ENCODE measurements around the gene ASPM.

ASPM gene

DNA sequence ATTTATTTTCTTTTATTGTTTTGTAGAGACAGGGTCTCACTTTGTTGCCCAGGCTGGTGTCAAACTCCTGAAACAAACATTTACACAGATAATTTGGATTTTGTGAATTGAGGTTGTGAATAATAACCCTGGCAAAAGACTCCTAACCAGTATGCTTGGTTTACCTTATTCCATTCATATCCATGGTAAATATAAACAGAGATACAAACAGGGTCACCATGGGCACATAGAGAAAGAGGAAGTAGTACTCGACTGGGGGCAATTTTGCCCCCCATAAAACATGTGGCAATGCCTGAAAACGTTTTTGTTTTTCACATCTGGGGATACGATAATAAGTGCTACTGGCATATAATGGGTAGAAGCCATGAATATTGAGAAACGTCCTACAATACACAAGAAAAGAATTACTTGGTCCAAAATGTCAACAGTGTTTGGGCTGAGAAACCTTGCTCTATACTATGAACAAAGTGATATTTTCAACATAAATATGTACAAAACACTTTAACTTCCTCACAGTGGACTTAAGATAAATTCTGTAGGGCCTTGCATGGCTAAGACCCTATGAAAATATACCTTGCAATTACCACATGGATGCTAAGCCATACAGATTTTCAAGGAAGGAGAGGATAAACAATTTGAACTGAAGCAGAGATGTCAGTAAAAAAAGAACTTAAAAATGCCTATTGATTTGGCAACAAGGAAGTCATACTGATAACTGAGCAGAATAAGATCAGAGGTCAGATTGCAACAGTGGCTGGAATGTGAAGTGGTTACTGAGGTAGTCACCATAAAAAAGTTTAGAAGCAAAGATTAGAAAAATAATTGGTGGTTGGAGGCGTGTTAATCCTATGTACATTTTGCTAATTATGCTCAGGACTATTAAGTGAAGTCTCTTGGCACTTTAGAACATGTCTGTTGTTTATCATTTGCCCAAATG lies 27.4 kb upstream of the ASPM start:
- Histone ChIP-seq H3K27me3 (ENCODE audit: control insufficient read depth, insufficient read depth, low read length) (no peaks in the 10 kb centered on the region), H3K4me1 (ENCODE audit: control insufficient read depth, insufficient read depth, low read length) (no peaks in the 10 kb centered on the region), H3K36me3 (ENCODE audit: control insufficient read depth, insufficient read depth, low read length) (no peaks in the 10 kb centered on the region), H3K4me3 (ENCODE audit: low read length) (no peak overlapping the region), H3K9me3 (ENCODE audit: control insufficient read depth, insufficient read depth, low read length) (no peaks in the 10 kb centered on the region), H3K27ac (ENCODE audit: low read length) (no peak overlapping the region)
- no peak for DNase-seq (ENCODE audit: low read depth, low spot score)
- no CpG with 5 or more reads among the region's 5 CpGs for WGBS (ENCODE audit: insufficient coverage, insufficient read length)

GRCh38 chr1:197171531-197171930 lies 25.1 kb upstream of the ASPM start:
- H3K36me3 ChIP-seq (ENCODE audit: control insufficient read depth, insufficient read depth, low read length): no peaks in the 10 kb centered on the region
- no peaks in the 10 kb centered on the region for H3K9me3 ChIP-seq (ENCODE audit: control insufficient read depth, insufficient read depth, low read length)
- no CpG with 5 or more reads among the region's 2 CpGs for WGBS (ENCODE audit: insufficient coverage, insufficient read length)
- no peaks in the 10 kb centered on the region for H3K27me3 ChIP-seq (ENCODE audit: control insufficient read depth, insufficient read depth, low read length)
- no peak for DNase-seq (ENCODE audit: low read depth, low spot score)
- H3K27ac ChIP-seq (ENCODE audit: low read length): no peak overlapping the region
- H3K4me3 ChIP-seq (ENCODE audit: low read length): no peak overlapping the region
- H3K4me1 ChIP-seq (ENCODE audit: control insufficient read depth, insufficient read depth, low read length): no peaks in the 10 kb centered on the region

- Histone ChIP-seq H3K4me3 (ENCODE audit: low read length) (no peak overlapping the region), H3K36me3 (ENCODE audit: control insufficient read depth, insufficient read depth, low read length) (no peaks in the 10 kb centered on the region), H3K9me3 (ENCODE audit: control insufficient read depth, insufficient read depth, low read length) (no peaks in the 10 kb centered on the region), H3K27me3 (ENCODE audit: control insufficient read depth, insufficient read depth, low read length) (no peaks in the 10 kb centered on the region), H3K27ac (ENCODE audit: low read length) (no peak overlapping the region), H3K4me1 (ENCODE audit: control insufficient read depth, insufficient read depth, low read length) (no peaks in the 10 kb centered on the region)
- DNase-seq (ENCODE audit: low read depth, low spot score): no peak
Observed at GRCh38 chr1:197170538-197170937, 24.1 kb upstream of the ASPM start.

GRCh38 chr1:197159461-197159860 lies 13.0 kb upstream of the ASPM start:
- no peak overlapping the region for H3K27ac ChIP-seq (ENCODE audit: low read length)
- no CpG with 5 or more reads among the region's 7 CpGs for whole genome bisulfite sequencing (ENCODE audit: insufficient coverage, insufficient read length)

DNA sequence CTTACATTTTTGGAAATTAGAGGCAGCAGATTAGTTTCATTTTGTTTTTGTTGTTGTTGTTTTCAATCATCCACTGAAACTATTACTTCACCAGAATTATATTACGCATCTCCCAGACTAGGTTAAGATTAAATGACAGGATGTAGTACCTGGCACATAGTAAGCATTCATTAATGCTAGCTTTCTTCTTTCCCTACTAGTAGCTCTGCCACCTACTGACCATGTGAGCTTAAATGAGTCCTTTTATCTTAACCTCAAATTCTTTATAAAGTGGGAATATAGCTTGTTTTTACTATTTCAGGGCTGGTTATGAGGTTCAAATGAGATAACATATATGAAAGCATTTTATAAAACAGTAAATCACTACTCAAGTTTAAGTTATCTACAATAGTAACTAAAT lies 10.2 kb upstream of the ASPM start:
- H3K27me3 ChIP-seq (ENCODE audit: control insufficient read depth, insufficient read depth, low read length): no peaks in the 10 kb centered on the region
- no peak overlapping the region for H3K27ac ChIP-seq (ENCODE audit: low read length)
- no peaks in the 10 kb centered on the region for H3K36me3 ChIP-seq (ENCODE audit: control insufficient read depth, insufficient read depth, low read length)
- no CpG with 5 or more reads among the region's 1 CpG for WGBS (ENCODE audit: insufficient coverage, insufficient read length)
- H3K9me3 ChIP-seq (ENCODE audit: control insufficient read depth, insufficient read depth, low read length): no peaks in the 10 kb centered on the region
- no peak overlapping the region for H3K4me3 ChIP-seq (ENCODE audit: low read length)
- no peak for DNase-seq (ENCODE audit: low read depth, low spot score)
- no peaks in the 10 kb centered on the region for H3K4me1 ChIP-seq (ENCODE audit: control insufficient read depth, insufficient read depth, low read length)

More at GRCh38 chr1:197159461-197159860, 13.0 kb upstream of the ASPM start:
- H3K9me3 ChIP-seq (ENCODE audit: control insufficient read depth, insufficient read depth, low read length): no peaks in the 10 kb centered on the region
- H3K27me3 ChIP-seq (ENCODE audit: control insufficient read depth, insufficient read depth, low read length): no peaks in the 10 kb centered on the region
- H3K36me3 ChIP-seq (ENCODE audit: control insufficient read depth, insufficient read depth, low read length): no peaks in the 10 kb centered on the region
- no peak for DNase-seq (ENCODE audit: low read depth, low spot score)
- H3K4me1 ChIP-seq (ENCODE audit: control insufficient read depth, insufficient read depth, low read length): no peaks in the 10 kb centered on the region
- H3K4me3 ChIP-seq (ENCODE audit: low read length): no peak overlapping the region

GRCh38 chr1:197152662-197153061 lies 6.2 kb upstream of the ASPM start:
- WGBS (ENCODE audit: insufficient coverage, insufficient read length): no CpG with 5 or more reads among the region's 4 CpGs
- H3K36me3 ChIP-seq (ENCODE audit: control insufficient read depth, insufficient read depth, low read length): no peaks in the 10 kb centered on the region
- DNase-seq (ENCODE audit: low read depth, low spot score): no peak

DNA sequence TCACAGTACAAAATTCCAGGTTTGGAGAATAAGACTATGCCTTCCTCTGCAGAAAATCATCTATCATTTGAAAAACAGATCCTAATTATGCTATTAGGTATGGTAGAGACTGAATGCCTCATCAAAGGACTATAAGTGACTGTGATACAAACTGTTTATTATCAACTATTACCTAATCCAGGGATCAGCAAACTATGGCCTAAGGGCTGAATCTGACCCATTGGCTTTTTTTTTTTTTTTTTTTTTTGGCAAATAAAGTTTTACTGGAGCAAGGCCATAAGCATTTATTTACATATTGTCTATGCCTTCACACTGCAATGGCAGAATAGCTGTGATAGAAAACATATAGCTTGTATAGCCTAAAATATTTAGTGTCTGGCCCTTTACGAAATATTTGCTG lies 4.7 kb upstream of the ASPM start:
- no CpG with 5 or more reads among the region's 1 CpG for WGBS (ENCODE audit: insufficient coverage, insufficient read length)
- no peak for DNase-seq (ENCODE audit: low read depth, low spot score)
- no peaks in the 10 kb centered on the region for H3K4me1 ChIP-seq (ENCODE audit: control insufficient read depth, insufficient read depth, low read length)
- no peaks in the 10 kb centered on the region for H3K36me3 ChIP-seq (ENCODE audit: control insufficient read depth, insufficient read depth, low read length)
- no peaks in the 10 kb centered on the region for H3K9me3 ChIP-seq (ENCODE audit: control insufficient read depth, insufficient read depth, low read length)
- H3K27me3 ChIP-seq (ENCODE audit: control insufficient read depth, insufficient read depth, low read length): no peaks in the 10 kb centered on the region
- no peak overlapping the region for H3K4me3 ChIP-seq (ENCODE audit: low read length)
- H3K27ac ChIP-seq (ENCODE audit: low read length): no peak overlapping the region

More at GRCh38 chr1:197152662-197153061, 6.2 kb upstream of the ASPM start:
- Histone ChIP-seq H3K9me3 (ENCODE audit: control insufficient read depth, insufficient read depth, low read length) (no peaks in the 10 kb centered on the region), H3K27ac (ENCODE audit: low read length) (no peak overlapping the region), H3K4me1 (ENCODE audit: control insufficient read depth, insufficient read depth, low read length) (no peaks in the 10 kb centered on the region), H3K27me3 (ENCODE audit: control insufficient read depth, insufficient read depth, low read length) (no peaks in the 10 kb centered on the region), H3K4me3 (ENCODE audit: low read length) (no peak overlapping the region)

- H3K9me3 ChIP-seq (ENCODE audit: control insufficient read depth, insufficient read depth, low read length): no peaks in the 10 kb centered on the region
- H3K27me3 ChIP-seq (ENCODE audit: control insufficient read depth, insufficient read depth, low read length): no peaks in the 10 kb centered on the region
- no peaks in the 10 kb centered on the region for H3K36me3 ChIP-seq (ENCODE audit: control insufficient read depth, insufficient read depth, low read length)
- no peak for DNase-seq (ENCODE audit: low read depth, low spot score)
- no peaks in the 10 kb centered on the region for H3K4me1 ChIP-seq (ENCODE audit: control insufficient read depth, insufficient read depth, low read length)
- H3K27ac ChIP-seq (ENCODE audit: low read length): no peak overlapping the region
- H3K4me3 ChIP-seq (ENCODE audit: low read length): no peak overlapping the region
- no CpG with 5 or more reads among the region's 3 CpGs for WGBS (ENCODE audit: insufficient coverage, insufficient read length)
Observed at GRCh38 chr1:197150336-197151005, 4.0 kb upstream of the ASPM start.

DNA sequence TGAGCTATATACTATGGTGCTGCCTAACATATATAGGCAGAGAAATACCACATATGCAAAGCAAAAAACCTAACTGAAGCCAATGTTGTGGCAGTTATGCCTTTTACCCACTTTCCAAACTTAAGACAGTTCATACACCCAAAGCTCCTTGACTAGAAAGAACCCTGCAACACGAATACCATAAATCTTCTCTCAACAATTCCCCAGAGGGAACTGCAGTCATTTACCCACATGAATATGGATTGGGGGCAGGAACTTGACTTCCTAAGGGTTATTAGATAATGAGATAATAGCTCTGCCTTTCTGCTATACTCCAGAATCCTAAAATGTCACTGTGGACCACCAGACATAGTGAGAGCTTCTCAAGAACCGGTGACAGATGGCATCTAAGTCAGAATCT lies 2.9 kb upstream of the ASPM start:
- DNase-seq (ENCODE audit: low read depth, low spot score): no peak
- H3K4me1 ChIP-seq (ENCODE audit: control insufficient read depth, insufficient read depth, low read length): no peaks in the 10 kb centered on the region
- H3K27me3 ChIP-seq (ENCODE audit: control insufficient read depth, insufficient read depth, low read length): no peaks in the 10 kb centered on the region
- no peaks in the 10 kb centered on the region for H3K36me3 ChIP-seq (ENCODE audit: control insufficient read depth, insufficient read depth, low read length)
- no peaks in the 10 kb centered on the region for H3K9me3 ChIP-seq (ENCODE audit: control insufficient read depth, insufficient read depth, low read length)
- WGBS (ENCODE audit: insufficient coverage, insufficient read length): 100% methylated on average over 1 of the region's 2 CpGs
- no peak overlapping the region for H3K4me3 ChIP-seq (ENCODE audit: low read length)
- no peak overlapping the region for H3K27ac ChIP-seq (ENCODE audit: low read length)

DNA sequence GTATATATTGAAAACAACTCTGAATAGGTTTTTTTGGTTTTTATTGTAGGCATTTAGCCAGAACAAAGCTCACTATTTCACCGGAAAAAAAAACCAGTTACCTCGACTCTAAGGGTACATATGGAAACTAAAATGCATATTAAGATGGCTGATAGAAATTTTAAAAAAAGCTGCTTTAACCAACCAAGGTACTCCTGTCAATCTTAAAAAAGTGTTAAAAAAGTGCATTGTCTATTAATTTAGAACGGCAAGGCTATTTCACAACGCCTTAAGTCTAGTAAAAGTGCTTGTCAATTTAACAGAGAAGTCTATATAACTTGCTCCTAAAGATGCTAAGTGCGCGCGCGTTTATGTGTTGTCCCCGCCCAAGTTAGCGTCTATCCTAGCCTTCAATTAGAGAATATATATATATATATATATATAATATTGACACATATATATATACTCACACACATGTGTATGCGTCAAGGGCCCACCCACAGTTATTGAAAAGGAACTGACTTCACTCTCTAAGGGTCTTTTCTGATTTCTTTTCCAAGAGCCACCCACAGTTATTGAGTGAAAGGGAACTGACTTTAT lies 934 bp downstream of the ASPM start:
- no peak for DNase-seq (ENCODE audit: low read depth, low spot score)
- Histone ChIP-seq H3K4me1 (ENCODE audit: control insufficient read depth, insufficient read depth, low read length) (no peaks in the 10 kb centered on the region), H3K36me3 (ENCODE audit: control insufficient read depth, insufficient read depth, low read length) (no peaks in the 10 kb centered on the region; the same call in 1 of the 2 replicates), H3K27me3 (ENCODE audit: control insufficient read depth, insufficient read depth, low read length) (no peaks in the 10 kb centered on the region), H3K4me3 (ENCODE audit: low read length) (peak overlapping the region; percentile 100), H3K9me3 (ENCODE audit: control insufficient read depth, insufficient read depth, low read length) (no peaks in the 10 kb centered on the region), H3K27ac (ENCODE audit: low read length) (no peak overlapping the region)
- no CpG with 5 or more reads among the region's 11 CpGs for WGBS (ENCODE audit: insufficient coverage, insufficient read length)

All from iPS DF 6.9 (cell line).